Testis (tissue), 2 donors: Measurements from ENCODE around the gene REV1.

Experiments
- CTCF ChIP-seq, 3 experiments: fragments of 450-650 bp in 2 of 3; fragments of 200-600 bp in 1 of 3; sonication (generic) in 1 of 3; IDR thresholded peaks; one replicate each; pipeline ENCODE4 v1.5.1; 2016 to 2019; ENCODE audit warnings: antibody characterized with exemption in 3 of 3, mild to moderate bottlenecking in 2 of 3, moderate library complexity in 1 of 3
- POLR2A ChIP-seq: fragments of 450-650 bp; IDR thresholded peaks from one replicate; pipeline ENCODE4 v1.6.1; 2017; ENCODE audit warnings: antibody characterized with exemption, mild to moderate bottlenecking, moderate library complexity

DNA sequence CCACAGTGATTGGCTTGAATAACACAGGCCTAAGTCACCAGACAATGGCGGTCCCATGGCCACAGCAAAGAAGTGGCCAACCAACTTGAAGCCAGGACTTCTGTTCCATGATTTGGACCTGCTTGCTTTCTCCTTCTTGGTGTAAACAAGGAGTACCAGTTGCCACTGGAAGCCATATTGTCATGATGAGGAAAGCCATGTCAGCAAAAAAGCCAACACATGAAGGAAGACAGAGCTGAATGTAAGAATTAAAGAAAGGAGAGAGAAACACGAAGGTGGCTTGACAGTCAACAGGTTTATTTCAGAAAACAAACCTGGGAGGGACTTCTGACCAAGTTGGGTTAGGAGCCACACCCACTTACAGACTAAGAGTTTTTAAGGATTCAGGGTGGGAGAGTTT lies 32.3 kb upstream of the REV1 start:
- no peak for TF ChIP-seq CTCF (IDR thresholded peaks at IDR 0.05)
- no peak for TF ChIP-seq POLR2A
